A549 (cell line): ENCODE results near the gene ARHGAP42.
A peak's percentile ranks its signal among the peaks of the same experiment; 100 is the strongest.

Experiments used
- CHD4 ChIP-seq: fragments of 200-600 bp; sonication (generic); IDR thresholded peaks from 2 replicates; pipeline ENCODE4 v1.6.1; 2016; ENCODE audit warnings: antibody characterized with exemption, mild to moderate bottlenecking, borderline replicate concordance
- CTCF ChIP-seq: fragments of >200 bp; sonication (Bioruptor Twin); formaldehyde crosslinking; IDR thresholded peaks from 3 replicates; pipeline ENCODE4 v1.5.1; 2016
- ELK1 ChIP-seq: fragments of 150-350 bp; IDR thresholded peaks from 2 replicates; pipeline ENCODE4 v1.6.1; 2014; ENCODE audit warnings: low read depth, mild to moderate bottlenecking, low read length
- EP300 ChIP-seq, 2 experiments: fragments of >200 bp; sonication (Bioruptor Twin); formaldehyde crosslinking; IDR thresholded peaks; 2 replicates in 1 of 2; 3 replicates in 1 of 2; pipeline ENCODE4 v1.6.1; 2016 to 2017
- ESRRA ChIP-seq: fragments of 150-350 bp; IDR thresholded peaks from 2 replicates; pipeline ENCODE4 v1.6.1; 2014; ENCODE audit warnings: mild to moderate bottlenecking, low read length, borderline replicate concordance
- MAX ChIP-seq: IDR thresholded peaks from 2 replicates; pipeline ENCODE4 v1.6.1; 2012
- MAZ ChIP-seq: fragments of 150-350 bp; IDR thresholded peaks from 2 replicates; pipeline ENCODE4 v1.6.1; 2014; ENCODE audit warnings: antibody characterized with exemption, low read depth, low read length, borderline replicate concordance
- PBX3 ChIP-seq: IDR thresholded peaks from 2 replicates; pipeline ENCODE4 v1.6.1; 2012
- RAD21 ChIP-seq, 2 experiments: fragments of >200 bp in 1 of 2; sonication (Bioruptor Twin) in 1 of 2; formaldehyde crosslinking in 1 of 2; IDR thresholded peaks in 1 of 2; conservative IDR thresholded peaks in 1 of 2; 2 replicates in 1 of 2; 3 replicates in 1 of 2; pipeline ENCODE4 v1.6.1; 2012 to 2018; ENCODE audit warnings: inconsistent platforms in 1 of 2
- RFX5 ChIP-seq: fragments of 450-650 bp; IDR thresholded peaks from 2 replicates; pipeline ENCODE4 v1.7.1; 2014; ENCODE audit warnings: antibody characterized with exemption, mild to moderate bottlenecking, moderate library complexity

- no peak for TF ChIP-seq RFX5
- peak; percentile 36; the same call in 2 of the 3 replicates for TF ChIP-seq CTCF
- TF ChIP-seq CHD4: no peak
- TF ChIP-seq EP300 (IDR thresholded peaks at IDR 0.05): no peak
- TF ChIP-seq RAD21 (conservative IDR thresholded peaks at IDR 0.05 in 1 of 2, IDR thresholded peaks at IDR 0.05 in 1 of 2): peak; percentile 33 to 40; a peak in 4 of 5 replicates
- TF ChIP-seq ESRRA: no peak
- TF ChIP-seq MAX: no peak
- no peak for TF ChIP-seq MAZ
- TF ChIP-seq ELK1: no peak
- no peak for TF ChIP-seq PBX3
These were observed 293.1 kb downstream of the ARHGAP42 start for GRCh38 chr11:100980156-100980555.
